Measurements from ENCODE around the gene ITPA.

ITPA gene

DNA sequence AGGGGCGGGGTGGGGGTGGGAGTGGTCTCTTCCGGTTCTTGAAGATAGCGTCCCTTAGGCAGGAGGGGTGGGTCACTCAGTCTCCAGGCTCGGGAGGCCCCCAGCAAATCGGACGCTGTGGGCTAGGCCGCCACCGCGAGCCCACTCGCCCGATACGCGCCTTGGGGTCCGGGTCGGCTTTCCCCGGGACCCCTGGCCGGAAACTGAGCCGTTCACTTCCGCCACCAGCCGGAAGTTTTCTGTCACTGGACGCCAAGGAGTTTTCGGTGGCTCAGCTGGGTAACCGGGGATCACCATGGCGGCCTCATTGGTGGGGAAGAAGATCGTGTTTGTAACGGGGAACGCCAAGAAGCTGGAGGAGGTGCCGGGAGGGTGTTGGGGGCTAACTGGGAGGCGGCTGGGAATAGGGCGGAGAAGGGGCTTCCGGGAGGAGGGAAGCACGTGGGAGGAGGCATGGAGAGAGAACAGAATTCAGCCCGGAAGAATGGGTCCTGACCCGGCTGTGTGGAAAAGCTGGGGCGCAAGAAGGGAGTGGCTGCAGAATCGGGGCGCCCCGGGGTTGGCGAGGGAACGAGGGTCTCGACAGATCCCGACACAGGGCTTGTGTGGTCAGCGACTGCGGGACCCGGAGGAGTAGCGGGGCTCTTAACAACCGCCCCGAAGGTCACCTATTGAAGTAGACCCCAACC, at the start of gene ITPA:
ITPA (plus strand) TSS at position 242 of the 689 bp plus-strand sequence; CDS start at position 296, 54 bp downstream.
- peak; percentile 83 for DNase-seq

DNA sequence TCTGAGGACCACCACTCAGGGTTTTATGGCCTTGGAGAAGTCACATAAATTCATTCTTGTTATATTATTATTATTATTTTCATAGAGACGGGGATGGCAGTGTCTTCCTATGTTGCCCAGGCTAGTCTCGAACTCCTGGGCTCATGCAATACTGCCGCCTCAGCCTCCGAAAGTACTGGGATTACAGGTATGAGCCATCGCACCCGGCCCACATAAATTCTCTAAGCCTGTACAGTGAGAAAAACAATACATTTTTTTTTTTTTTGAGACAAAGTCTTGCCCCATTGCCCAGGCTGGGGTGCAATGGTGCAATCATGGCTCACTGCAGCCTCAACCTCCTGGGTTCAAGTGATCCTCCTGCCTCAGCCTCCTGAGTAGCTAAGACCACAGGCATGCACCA, 48.9 kb upstream of the ITPA start:
- no peak for DNase-seq

DNA sequence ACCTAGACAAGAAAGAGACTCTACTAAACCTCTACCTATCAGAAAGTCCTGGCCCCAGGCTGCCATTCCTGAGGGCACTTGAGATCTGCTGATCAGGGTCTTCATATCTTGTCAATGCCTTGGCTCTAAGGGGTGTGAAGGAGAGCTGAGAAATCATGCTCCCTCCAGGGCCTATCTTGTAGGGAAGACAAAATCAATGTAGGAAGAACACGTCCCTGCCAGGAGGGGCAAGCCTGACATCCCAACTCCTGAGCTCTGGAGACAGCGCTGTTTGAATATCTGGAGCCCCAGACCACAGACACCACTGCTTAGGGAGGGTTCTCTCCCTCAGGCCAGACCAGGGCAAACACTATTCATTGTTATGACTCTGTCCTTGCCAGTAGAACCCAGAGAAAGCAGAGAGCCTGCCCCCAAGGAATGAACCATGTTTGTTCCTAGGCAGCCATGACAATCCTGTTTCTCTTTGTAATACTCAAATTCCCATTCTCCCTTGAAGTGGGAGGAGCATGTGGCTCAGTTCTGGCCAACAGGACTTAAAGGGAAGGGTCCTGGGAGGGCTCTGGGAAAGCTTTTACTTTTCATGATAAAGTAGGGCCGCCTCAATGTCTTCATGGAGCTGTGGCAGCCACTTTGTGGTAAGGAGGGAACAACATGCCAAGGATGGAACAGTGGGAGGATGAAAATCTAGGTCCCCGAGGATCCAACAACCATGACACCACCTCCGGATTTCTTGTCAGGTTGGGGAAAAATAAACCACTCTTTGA, 47.8 kb upstream of the ITPA start:
- no peak for DNase-seq

DNA sequence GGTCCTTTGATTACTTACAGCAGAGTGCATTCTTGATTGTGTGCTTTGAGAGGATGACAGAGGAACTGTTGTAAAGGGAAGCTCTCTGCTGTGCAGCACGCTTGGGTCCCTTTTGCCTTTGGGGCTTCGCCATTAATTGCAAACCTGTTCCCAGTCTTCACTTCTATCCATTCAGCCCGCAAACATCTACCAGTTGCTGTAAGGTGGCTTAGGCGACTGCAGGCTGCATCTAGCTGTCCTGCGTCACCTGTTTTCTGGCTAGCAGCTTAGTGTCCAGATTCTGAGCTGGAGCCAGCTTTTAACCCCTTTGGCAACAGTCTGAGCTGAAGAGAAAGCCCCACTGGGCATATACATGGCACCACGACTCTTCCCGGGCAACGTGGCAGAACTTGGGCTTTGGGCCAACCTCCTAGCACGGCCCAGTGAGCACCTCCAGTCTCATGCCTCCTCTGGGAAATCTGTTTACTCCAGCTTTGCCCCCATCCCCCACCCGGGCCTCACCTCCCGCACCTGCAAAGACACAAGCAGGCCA, 47.2 kb upstream of the ITPA start:
- no peak for DNase-seq

DNA sequence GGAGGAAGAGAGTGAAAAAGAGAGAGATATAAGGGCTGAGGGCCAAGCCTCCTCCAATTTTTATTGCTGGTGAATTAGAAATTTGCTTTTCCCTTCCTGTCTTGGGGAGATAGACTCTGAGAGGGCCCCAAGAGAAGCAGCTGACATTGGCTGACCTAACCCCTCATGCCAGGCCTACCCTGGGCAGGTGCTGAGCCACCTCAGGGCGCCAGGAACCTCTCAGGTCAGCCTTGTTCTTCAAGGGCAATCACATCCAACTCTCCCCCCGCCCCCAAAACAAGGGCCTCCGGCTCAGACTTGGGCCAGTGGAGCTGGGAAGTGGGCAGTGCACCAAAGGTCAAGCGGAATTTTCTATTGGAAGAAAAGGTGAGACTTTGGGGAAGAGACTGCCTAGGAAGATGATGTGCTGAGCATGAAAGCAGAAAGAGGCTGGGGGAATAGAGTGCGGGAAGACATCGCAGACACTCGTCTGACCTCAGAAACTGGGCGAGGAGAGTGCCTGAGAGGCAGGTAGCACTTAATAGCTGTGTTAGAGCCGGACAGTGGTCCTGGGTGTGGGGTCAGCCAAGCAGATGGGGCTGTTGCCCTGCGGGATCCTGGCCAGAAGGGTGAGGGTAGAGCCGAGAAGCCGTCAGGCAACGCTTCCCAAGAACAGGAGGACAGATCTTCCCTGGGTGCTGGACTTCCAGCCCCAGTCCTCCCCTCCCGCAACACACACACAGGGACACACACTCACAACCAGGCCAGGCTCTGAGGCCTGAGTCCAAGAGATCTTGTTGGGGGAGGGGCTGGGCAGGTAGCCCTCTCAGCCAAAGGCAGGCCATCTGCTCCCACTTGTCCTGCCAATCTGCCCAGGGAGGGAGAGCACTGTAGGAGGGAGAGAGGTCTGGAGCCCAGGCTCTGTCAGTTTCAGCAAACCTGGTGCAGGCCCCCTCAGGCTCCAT, 45.9 kb upstream of the ITPA start:
- DNase-seq = no peak

DNA sequence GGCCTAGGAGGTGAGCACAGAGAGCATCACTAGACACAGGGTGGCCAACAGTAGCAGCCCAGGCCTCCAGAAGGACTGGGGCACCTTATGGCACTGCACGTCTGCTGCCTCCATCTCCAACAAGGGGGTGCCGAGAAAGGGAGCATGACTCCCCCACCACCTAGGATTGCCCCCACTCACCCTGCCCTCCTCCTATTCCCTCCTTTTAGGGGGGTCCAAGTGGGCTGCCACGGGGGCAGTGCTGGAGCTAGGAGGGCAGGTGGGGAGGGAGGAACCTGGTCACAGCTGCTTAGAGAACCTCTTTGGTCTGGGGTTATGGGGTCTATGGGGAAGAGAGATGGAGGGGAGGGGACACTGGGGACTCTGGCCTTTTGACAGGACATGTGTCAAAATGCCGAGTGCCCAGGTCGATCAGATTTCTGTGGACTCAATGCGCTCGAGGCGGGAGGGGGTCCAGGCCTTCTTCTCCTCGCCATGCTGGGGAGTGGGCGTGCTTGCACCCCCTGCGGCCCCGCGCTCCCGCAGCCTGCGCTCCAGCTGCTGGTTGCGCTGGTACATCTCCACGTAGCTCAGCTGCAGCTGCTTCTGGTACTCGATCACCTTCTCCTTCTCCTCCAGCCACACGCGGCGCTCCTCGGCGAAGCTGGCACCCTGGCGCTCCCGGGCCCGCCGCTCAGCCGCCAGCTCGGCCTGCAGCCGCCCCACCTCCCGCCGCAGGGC, 45.1 kb upstream of the ITPA start:
- no peak for DNase-seq

DNA sequence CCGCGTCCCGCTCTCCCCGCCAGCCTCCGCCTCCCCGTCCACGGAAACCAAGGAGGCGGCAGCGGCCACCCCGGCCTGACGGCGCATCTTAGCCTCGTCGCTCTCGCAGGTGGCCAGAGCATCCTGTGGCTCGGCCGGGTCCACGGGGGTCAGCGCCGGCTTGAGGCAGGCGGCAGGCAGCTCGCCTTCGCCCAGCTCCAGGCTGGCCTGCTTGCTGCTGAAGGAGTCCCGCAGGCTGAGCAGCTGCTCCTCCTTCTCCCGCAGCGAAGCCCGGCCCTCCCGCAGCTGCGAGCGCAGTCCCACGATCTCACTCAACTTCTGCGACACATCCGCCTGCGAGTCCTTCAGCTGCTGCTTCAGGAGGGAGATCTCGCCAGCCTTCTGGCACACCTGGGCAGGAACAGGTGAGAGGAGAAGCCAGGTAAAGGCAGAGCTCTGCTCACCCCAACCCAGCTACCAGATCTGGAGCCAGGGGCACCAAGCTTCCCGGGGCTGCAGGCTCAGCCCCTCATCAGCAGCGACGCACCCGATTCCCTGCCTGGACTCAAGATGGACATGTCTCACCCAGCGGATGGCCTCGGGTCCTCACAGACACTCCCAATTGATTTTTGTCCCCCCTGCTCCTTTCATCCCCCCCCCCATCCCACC, 44.4 kb upstream of the ITPA start:
- DNase-seq = no peak

DNA sequence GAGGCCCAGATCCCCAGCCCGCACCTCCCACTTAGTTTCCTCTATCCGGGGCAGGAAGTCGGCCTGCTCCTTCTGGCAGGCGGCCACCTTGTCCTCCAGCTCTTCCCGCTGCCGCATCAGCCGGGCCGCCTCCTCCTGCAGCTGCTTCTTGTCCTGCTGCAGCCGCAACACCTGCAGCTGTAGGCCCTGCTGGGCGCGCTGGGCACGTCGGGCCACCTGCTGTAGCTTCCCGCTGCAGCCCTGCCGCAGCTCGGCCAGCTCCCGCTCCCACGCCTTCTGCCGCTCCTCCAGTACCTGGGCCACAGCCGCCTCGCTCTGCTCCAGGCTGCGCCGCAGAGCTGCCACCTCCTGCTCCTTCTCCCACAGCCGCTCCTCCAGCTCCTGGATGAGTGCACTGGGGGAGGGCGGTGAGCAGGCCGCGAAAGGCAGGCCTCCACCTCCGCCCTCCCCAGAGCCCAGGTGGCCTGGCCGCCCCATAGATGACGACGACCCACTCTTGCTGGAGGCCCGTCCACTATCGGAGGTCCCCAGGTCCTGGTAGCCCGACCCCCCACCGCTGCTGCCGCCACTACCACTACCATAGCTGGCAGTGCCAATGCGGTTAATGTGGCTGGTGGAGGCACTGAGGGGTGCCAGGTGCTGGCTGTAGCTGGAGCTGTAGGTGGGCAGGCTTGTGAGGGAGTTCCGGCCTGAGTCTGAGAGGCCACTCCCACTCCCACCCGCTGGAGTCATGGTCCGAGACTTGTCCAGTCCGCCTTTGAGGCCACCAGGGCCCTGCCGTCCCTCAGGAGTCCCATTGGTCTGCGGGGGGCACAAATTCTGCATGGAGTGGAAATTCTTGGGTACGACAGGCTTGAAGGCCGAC, 43.6 kb upstream of the ITPA start:
- no peak for DNase-seq

DNA sequence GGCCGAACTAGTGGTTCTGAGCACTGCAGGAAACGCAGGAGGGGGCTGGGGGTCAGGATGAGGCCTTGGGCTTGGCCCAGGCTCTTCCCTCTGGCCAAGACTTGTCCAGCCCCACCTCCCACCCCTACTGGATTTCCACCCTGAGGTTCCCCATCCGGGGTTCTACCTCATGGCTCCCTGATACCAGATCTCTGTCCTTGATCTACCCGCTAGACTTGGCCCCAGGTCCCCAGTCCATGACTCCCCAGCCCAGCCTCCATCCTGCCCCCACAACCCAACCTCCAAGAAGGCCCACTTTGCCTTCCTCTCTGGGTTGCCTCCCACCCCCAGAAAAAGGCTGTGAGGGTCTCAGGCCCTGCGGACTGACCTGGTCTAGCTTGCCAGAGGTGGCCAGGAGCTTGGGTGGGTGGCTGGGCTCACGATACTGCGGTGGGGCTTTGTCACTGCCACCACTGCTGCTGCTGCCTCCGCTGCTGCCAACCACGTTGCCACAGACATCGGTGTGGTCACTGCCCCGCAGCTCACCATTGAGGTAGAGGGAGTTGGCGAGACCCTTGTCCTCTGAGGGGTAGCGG, 42.9 kb upstream of the ITPA start:
- DNase-seq = no peak

DNA sequence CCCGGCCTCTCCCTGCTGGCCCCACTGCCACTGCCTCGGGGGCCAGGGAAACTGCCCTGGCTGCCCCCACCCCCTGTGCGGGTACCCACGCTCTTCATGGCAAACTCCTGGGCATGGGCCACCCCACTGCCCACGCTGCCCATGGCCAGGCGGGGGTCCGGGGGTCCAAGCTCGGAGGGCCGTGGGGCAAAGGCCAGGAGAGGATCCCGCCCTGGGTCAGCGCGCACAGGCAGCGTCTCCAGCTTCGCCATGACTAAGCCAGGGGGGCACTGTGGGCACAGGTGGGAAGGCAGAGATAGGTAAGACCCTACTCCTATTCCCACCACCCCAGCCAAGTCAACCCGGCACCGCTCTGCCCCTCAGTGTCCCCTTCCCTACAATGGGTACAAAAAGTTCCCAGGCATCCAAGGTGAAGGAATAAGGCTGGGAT, 42.4 kb upstream of the ITPA start:
- DNase-seq = no peak

DNA sequence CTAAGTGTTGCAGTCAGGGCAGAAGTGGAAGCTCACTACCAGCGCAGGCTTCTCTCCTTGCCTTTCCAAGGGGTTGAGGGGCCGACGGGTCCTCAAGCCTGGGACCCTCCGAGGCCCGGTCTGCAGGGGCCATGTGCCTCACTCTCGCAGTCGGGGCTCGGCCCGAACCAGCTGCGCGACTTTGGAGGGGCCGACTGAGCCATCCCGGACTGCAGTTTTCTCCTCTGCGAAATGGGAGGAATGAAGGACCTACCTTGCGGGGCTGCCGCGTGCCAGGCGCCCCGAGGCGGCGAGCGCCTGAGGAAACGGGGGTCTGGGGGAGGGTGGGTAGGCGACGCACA, 41.6 kb upstream of the ITPA start:
- DNase-seq = no peak

DNA sequence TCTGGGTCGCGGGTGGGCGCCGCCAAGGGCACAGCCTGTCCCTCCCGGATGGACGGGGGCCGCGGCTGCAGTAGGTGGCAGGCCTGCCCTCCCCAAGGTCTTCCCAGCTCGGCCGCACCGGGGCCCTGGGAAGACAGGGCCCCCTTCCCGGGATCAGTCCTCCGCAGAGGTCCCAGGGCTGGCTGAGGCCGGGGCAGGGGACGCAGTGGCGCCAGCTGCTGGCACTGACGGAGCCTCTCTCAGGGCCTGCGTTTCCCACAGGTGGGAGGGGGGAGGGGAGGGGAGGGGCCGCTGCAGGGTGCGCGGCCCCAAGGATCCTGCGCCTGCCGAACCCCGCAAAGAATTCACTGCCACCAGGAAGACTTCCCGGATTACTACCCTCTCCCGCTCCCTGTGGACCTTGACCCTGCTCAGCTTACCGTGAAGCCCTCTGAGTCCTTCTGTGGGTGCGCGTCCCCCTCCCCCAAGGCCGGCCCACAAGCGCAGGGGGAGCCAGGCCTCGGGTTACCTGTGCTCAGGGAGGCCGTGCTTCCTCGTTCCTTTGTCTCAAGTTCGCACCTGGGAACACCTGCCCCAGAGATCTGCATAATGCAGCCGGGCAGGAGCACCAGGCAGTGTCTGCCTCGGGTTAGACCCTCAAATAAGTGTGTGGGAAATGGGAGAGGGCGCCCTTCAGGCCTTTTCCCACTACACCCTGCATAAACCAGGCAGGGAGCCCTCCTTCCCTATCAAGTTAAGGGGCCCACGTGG, 41.0 kb upstream of the ITPA start:
- DNase-seq = no peak

DNA sequence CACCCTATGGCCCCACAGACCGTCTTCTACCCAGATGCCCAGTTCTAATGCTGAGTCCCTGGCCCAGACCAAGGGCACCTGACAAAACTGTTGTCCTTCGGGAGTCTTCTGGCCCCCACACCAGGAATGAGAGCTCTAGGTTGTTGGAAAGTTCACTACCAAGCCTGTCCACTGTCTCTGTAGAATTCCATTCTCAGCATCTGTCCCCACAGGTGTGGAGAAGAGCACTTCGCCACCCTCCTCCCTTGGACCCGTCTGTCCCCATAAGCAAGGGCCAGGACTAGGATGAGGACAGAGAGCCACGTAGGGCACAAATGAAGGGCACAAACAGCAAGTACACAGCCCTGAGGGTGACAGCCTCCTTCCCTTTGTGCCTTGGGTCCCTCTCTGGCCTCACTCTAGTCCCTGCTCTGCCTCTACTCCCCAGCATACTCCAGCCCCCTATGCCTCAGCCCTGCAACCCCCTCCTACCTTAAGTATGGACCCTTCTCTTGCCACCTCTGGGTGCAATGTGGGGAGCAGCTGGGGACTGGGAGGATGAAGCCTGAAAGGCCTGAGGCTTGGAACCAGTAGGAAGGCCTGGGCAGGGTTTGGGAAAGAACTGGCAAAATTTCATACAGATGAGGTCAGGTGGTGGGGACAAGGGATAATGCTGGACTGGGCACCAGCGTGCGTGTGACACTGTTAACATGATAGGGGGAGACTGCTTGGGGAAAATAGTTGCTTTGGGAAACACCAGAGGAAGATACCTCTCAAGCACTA, 40.3 kb upstream of the ITPA start:
- no peak for DNase-seq

DNA sequence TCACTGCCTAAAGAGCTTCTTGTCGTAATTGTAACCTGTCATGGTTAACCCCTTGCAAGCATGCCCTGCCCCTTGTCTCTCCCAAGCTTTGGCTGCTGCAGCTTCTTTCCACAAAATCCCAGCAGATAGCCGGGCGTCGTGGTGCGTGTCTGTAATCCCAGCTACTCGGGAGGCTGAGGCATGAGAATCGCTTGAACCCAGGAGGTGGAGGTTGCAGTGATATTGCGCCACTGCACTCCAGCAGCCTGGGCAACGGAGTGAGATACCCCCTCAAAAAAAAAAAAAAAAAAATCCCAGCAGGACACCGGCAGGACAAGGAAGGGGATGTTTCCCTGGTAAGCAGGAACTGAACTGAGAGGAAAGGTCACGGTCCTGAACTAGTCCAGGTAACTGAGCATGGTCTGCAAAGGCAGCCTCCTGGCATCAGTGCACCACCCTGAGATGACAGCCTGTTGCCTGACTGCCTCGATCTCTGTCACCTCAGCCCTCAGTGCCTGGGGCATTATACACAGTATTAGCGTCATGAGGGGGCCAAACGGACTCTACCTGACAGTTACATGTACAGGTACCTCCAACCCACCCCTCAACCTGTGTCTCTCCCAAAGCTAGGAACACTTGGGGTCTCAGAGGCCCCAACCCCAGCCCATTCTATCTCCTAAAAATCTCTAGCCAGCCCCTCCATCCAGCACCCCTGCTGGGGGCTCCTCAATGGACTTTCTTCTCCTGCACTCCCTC, 37.7 kb upstream of the ITPA start:
- no peak for DNase-seq

DNA sequence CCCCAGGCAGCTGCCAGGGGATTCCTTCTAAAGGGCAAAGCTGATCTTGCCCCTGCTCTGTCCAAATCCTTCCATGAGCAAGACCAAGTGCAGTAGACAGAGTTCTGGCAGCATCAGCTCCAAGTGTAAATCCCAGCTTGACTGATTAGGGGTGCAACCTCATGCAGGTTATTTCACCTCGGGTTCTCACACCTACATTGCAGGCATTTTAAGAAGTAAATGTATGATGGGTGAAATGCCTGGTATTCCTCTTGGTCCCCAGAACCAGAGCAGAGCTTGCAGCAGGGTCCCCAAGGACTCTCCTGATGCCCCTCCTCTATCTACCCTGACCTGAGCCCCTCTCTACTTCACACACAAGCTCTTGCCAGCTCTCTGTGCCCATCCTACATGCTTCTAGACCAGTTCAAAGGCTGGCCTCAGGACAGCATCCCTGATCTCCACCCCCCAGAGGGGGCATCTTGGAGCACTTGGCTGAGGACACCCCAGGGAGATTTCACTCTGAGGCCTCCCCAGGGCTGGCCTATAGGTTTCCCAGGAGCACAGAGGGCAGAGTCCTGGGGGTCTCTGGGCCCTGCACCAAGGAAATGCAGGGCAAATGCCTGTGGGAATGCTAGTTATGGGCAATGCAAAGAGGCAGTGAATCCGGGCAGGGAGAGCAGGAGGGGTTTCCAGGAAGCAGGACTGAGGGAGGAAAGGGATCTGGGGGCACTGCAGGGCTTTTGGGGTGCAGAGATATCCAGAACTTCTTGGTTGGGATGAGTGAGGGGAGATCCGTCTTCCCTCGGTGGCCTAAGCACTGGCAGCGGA, 37.0 kb upstream of the ITPA start:
- no peak for DNase-seq

DNA sequence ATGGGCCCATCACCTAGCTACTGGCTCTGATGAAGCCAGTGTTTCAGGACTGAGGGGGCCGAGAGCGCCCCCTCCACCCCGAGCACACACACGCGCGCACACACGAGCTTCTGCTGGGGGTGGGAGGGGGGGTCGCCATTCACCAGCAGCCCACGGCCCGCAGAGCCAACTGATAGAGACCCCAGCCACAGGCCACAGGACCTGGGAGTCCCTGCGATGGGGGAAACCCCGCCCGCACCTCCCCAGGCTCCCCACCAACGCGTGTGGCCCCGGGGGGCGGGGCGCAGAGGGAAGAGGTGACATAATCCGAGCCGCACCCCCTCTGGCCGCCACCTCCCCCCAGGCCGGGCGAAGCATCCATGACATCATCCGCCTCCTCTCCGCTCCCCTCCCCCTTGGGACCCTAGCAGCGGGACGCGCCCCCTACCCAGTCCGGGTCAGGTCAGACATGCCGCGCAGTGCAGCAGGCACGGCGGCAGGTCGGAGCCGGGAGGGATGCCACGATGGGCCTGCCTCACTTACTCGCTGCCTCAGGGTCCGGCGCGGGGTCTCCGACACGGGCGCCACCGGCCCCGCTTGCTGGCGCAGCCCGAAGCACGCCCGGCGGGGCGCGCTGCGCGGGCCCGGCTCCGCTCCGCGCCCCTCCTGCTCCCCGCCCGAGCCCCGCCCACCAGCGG, 36.2 kb upstream of the ITPA start, which contains the start of gene LZTS3:
LZTS3 (minus strand) TSS at position 617 of the 677 bp plus-strand sequence. CDS start 6,386 bp downstream, outside the sequence.
- DNase-seq = peak; percentile 85
